Neural cell (in vitro differentiated cells): ENCODE results near the gene HPS4. TPM values are rescaled to one million over a fixed set of nuclear protein-coding genes. Genes with fewer than 3 reads are reported as not detected.

ENCODE experiments used
- H2AFZ ChIP-seq: fragments of 200-600, 300-800 bp; sonication (generic), shearing (Covaris generic); 2 replicates; pipeline ENCODE4 v1.6.0; 2014; ENCODE audit warnings: low read depth, mild to moderate bottlenecking, antibody characterized with exemption, low read length, moderate library complexity
- H3F3A ChIP-seq: fragments of 200-600 bp; shearing (Covaris generic); 2 replicates; pipeline ENCODE4 v1.6.1; 2016; ENCODE audit warnings: mild to moderate bottlenecking, moderate library complexity, mixed read lengths, antibody characterized with exemption, low read length; ENCODE audit not compliant: insufficient read depth, poor library complexity, severe bottlenecking
- H3K27ac ChIP-seq: fragments of 200-600, 300-800 bp; sonication (generic), shearing (Covaris generic); 2 replicates; pipeline ENCODE4 v1.5.1; 2014; ENCODE audit warnings: mild to moderate bottlenecking, low read length, moderate library complexity
- H3K27me3 ChIP-seq: fragments of 300-800, 200-600 bp; sonication (generic), shearing (Covaris generic); 2 replicates; pipeline ENCODE4 v1.6.0; 2014; ENCODE audit warnings: mild to moderate bottlenecking, low read depth, low read length, moderate library complexity; ENCODE audit not compliant: insufficient read depth
- H3K36me3 ChIP-seq: fragments of 300-800, 200-600 bp; sonication (generic), shearing (Covaris generic); 2 replicates; pipeline ENCODE4 v1.5.1; 2014; ENCODE audit warnings: mild to moderate bottlenecking, antibody characterized with exemption, low read length, moderate library complexity; ENCODE audit not compliant: insufficient read depth
- H3K4me2 ChIP-seq: fragments of 300-800, 200-600 bp; sonication (generic), shearing (Covaris generic); 2 replicates; pipeline ENCODE4 v1.6.0; 2014; ENCODE audit warnings: mild to moderate bottlenecking, low read length
- H3K4me3 ChIP-seq: fragments of 300-800, 200-600 bp; sonication (generic), shearing (Covaris generic); 2 replicates; pipeline ENCODE4 v1.5.1; 2014; ENCODE audit warnings: mild to moderate bottlenecking, low read length, moderate library complexity
- H3K79me2 ChIP-seq: fragments of 200-600 bp; shearing (Covaris generic); replicated peaks from 2 replicates; pipeline ENCODE4 v1.6.0; 2014; ENCODE audit warnings: mild to moderate bottlenecking, low read length, moderate library complexity; ENCODE audit not compliant: insufficient read depth
- H3K9ac ChIP-seq: fragments of 300-800, 200-600 bp; sonication (generic), shearing (Covaris generic); 2 replicates; pipeline ENCODE4 v1.6.1; 2016; ENCODE audit warnings: mild to moderate bottlenecking, low read length, mixed read lengths
- H3K9me2 ChIP-seq: fragments of 200-600 bp; shearing (Covaris generic); 2 replicates; pipeline ENCODE4 v1.6.1; 2016; ENCODE audit warnings: mild to moderate bottlenecking, low read length, mixed read lengths; ENCODE audit not compliant: insufficient read depth
- H3K9me3 ChIP-seq: fragments of 200-600, 300-800 bp; sonication (generic), shearing (Covaris generic); 2 replicates; pipeline ENCODE4 v1.6.1; 2016; ENCODE audit warnings: mild to moderate bottlenecking, mixed run types, low read length, moderate library complexity, mixed read lengths
- H4K20me1 ChIP-seq: fragments of 200-600 bp; shearing (Covaris generic); 2 replicates; pipeline ENCODE4 v1.6.1; 2016; ENCODE audit warnings: mild to moderate bottlenecking, mixed run types; ENCODE audit not compliant: insufficient read depth
- CTCF ChIP-seq: fragments of 450-650 bp; IDR thresholded peaks from 2 replicates; pipeline ENCODE4 v1.5.1; 2014; ENCODE audit warnings: antibody characterized with exemption, mild to moderate bottlenecking, moderate library complexity; ENCODE audit not compliant: poor library complexity, severe bottlenecking
- EP300 ChIP-seq: fragments of 450-650 bp; conservative IDR thresholded peaks from 2 replicates; pipeline ENCODE4 v1.6.1; 2014; ENCODE audit warnings: antibody characterized with exemption, mild to moderate bottlenecking, moderate library complexity; ENCODE audit not compliant: poor library complexity, severe bottlenecking
- EZH2 ChIP-seq: fragments of 200-600, 300-800 bp; shearing (Covaris generic), sonication (generic); IDR thresholded peaks from 2 replicates; pipeline ENCODE4 v1.6.1; 2014; ENCODE audit warnings: antibody characterized with exemption, low read length, borderline replicate concordance, mild to moderate bottlenecking; ENCODE audit not compliant: insufficient read depth, poor library complexity, severe bottlenecking
- MXI1 ChIP-seq: fragments of 450-650 bp; conservative IDR thresholded peaks from 2 replicates; pipeline ENCODE4 v1.6.1; 2014; ENCODE audit warnings: antibody characterized with exemption, mild to moderate bottlenecking; ENCODE audit not compliant: poor library complexity, severe bottlenecking
- POLR2AphosphoS5 ChIP-seq: IDR thresholded peaks from 2 replicates; pipeline ENCODE4 v1.6.1; 2012
- RAD21 ChIP-seq: fragments of 450-650 bp; conservative IDR thresholded peaks from 2 replicates; pipeline ENCODE4 v1.6.1; 2014; ENCODE audit warnings: antibody characterized with exemption, mild to moderate bottlenecking, moderate library complexity
- REST ChIP-seq: IDR thresholded peaks from 2 replicates; pipeline ENCODE4 v1.6.1; 2012; ENCODE audit warnings: borderline replicate concordance
- SMC3 ChIP-seq: fragments of 450-650 bp; conservative IDR thresholded peaks from 2 replicates; pipeline ENCODE4 v1.6.1; 2014; ENCODE audit warnings: antibody characterized with exemption, mild to moderate bottlenecking, moderate library complexity; ENCODE audit not compliant: poor library complexity
- TAF1 ChIP-seq: IDR thresholded peaks from 2 replicates; pipeline ENCODE4 v1.6.1; 2012; ENCODE audit warnings: low read depth
- polyA plus RNA-seq: library from polyadenylated mRNA; depleted of rRNA; stranded (reverse); fragments of >200 nt; gene quantifications from 2 replicates; pipeline ENCODE4 v1.2.3, GENCODE V29; 2014

Gene HPS4
- polyA plus RNA-seq, 1 donor from 2014 or later, result 54.1 TPM

- no peaks in the 10 kb centered on the region for H3K36me3 ChIP-seq
- TF ChIP-seq EZH2 (no peak), REST (no peak), MXI1 (no peak), RAD21 (no peak), POLR2AphosphoS5 (no peak), TAF1 (no peak), CTCF (no peak), SMC3 (no peak), EP300 (no peak)
- no peak overlapping the region for H3K4me3 ChIP-seq
- H3F3A ChIP-seq, result no peaks in the 10 kb centered on the region
- H4K20me1 ChIP-seq, result no peaks in the 10 kb centered on the region
- H2AFZ ChIP-seq, result no peak overlapping the region
- no peak overlapping the region for H3K9ac ChIP-seq
- H3K27me3 ChIP-seq, result no peaks in the 10 kb centered on the region
- no peaks in the 10 kb centered on the region for H3K9me3 ChIP-seq
- H3K27ac ChIP-seq, result no peak overlapping the region
- no peaks in the 10 kb centered on the region for H3K9me2 ChIP-seq
- no peaks in the 10 kb centered on the region for H3K79me2 ChIP-seq
- no peak overlapping the region for H3K4me2 ChIP-seq
Observed at GRCh38 chr22:26494506-26494905, 10.9 kb upstream of the HPS4 start.

- no peak overlapping the region for H3K4me2 ChIP-seq
- no peak overlapping the region for H3K27ac ChIP-seq
- no peaks in the 10 kb centered on the region for H3K9me2 ChIP-seq
- TF ChIP-seq POLR2AphosphoS5, result no peak
- no peak for TF ChIP-seq EZH2
- no peak overlapping the region for H3K9ac ChIP-seq
- no peaks in the 10 kb centered on the region for H3K36me3 ChIP-seq
- H3K4me3 ChIP-seq, result no peak overlapping the region
- no peaks in the 10 kb centered on the region for H3K9me3 ChIP-seq
- no peaks in the 10 kb centered on the region for H3K27me3 ChIP-seq
- no peaks in the 10 kb centered on the region for H3F3A ChIP-seq
- no peaks in the 10 kb centered on the region for H3K79me2 ChIP-seq
- no peaks in the 10 kb centered on the region for H4K20me1 ChIP-seq
- H2AFZ ChIP-seq, result no peak overlapping the region
Observed at GRCh38 chr22:26492220-26492619, 8.6 kb upstream of the HPS4 start.

- Histone ChIP-seq H3K27me3 (no peaks in the 10 kb centered on the region), H3K9ac (no peak overlapping the region), H3F3A (no peaks in the 10 kb centered on the region), H3K4me3 (no peak overlapping the region), H4K20me1 (no peaks in the 10 kb centered on the region), H3K27ac (no peak overlapping the region), H3K79me2 (peaks cover 4% of the 10 kb centered on the region), H3K36me3 (no peaks in the 10 kb centered on the region), H2AFZ (no peak overlapping the region), H3K9me3 (no peaks in the 10 kb centered on the region), H3K9me2 (no peaks in the 10 kb centered on the region), H3K4me2 (no peak overlapping the region)
- TF ChIP-seq CTCF (no peak), EZH2 (no peak), TAF1 (no peak), MXI1 (no peak), SMC3 (no peak), EP300 (no peak), REST (no peak), RAD21 (no peak), POLR2AphosphoS5 (no peak)
Observed at GRCh38 chr22:26489447-26490036, 6.0 kb upstream of the HPS4 start.
